NCI-H187 (cell line): ENCODE results near the gene CD2AP.
"Not testable (repeated sequence)": the region's sequence is repeated elsewhere in the genome, so short reads cannot be mapped to it uniquely, and the experiment has no call there.

Experiments used
- DNase-seq, 2 experiments: peaks; one replicate each; lab custom pipeline; 2025; lab: John Stamatoyannopoulos, UW

Gene CD2AP

DNA sequence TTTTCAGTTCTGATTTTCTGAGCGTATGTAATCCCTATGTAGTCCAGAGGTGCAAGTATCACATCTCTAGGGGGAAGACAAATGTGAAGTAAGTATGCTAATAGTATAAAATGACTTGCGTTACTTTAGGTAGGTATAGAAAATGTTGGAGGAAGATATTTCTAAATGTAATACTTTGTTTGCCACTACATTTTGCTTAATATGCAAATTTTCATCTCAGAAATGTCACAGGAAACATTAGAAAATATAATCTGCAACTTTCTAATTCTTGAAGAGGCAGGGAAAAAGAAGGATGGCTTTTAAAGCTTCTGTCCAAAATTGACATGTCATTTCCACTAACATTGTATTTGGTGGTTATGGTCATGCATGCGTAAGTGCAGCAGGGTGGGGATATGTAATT, 85.6 kb downstream of the CD2AP start:
- no peak for DNase-seq

DNA sequence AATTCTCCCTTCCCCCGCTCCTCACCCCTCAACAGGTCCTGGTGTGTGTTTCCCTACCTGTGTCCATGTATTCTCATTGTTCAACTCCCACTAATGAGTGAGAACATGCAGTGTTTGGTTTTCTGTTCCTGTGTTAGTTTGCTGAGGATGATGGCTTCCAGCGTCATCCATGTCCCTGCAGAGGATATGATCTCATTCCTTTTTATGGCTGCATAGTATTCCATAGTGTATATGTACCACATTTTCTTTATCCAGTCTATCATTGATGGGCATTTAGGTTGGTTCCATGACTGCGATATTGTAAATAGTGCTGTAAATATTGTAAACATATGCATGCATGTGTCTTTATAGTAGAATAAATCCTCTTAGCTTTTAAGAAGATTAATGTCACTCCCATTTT, 89.0 kb downstream of the CD2AP start:
- not testable (repeated sequence) for DNase-seq

DNA sequence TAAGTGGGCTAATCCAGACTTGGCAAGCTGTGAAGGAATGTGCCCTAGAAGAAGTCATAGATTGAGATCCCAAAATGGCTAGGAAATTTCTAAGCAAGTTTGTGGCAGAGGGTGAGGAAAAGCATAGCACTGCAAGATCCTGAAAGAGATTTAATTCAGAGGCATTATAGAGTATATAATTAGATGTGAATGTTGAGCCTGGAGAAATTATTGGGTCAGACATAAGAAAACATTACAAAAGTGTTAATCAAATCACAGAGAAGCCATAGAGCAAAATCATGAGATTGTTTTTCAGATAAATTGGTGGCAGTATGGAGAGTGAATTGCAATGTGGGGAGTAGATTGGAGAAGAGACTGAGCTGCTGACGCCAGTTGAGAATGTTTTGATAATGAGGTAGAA, 90.0 kb downstream of the CD2AP start:
- DNase-seq: no peak

DNA sequence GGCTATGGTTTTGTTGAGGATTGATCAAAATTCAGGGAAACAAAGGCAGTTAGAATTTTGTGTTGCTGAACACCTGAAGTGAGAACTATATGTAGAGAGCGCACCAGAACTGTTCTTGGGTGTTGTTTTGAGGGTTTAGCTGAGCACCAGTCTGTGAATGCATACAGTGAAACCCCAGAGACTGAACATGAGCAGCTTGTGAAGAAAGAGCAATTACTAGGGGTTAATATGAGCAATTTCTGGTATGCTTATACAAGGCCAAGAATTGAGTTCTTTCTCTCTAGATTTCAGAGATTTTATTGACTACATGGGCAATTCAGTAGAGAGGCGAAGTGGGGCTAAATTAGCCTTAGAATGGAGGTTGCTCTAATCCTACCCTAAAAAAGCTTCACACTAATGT, 93.9 kb downstream of the CD2AP start:
- DNase-seq: no peak

DNA sequence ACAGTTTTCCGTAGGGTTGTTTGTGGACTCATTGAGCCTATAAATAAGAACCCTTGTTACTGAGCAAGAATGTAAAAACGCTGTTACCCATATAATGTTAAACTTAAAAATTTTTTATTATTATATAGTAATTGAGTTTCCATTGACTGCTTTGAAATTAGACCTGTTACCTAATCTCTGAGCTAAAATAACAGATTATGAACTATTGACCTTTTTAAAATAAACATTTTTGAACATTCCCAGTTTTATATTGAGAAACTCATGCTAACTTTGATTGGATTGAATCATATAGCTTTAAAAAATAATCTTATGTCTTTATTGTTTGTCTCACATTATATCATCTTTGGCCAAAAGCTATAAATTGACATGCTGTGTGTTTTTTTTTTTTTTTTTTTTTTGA, 95.5 kb downstream of the CD2AP start:
- no peak for DNase-seq

DNA sequence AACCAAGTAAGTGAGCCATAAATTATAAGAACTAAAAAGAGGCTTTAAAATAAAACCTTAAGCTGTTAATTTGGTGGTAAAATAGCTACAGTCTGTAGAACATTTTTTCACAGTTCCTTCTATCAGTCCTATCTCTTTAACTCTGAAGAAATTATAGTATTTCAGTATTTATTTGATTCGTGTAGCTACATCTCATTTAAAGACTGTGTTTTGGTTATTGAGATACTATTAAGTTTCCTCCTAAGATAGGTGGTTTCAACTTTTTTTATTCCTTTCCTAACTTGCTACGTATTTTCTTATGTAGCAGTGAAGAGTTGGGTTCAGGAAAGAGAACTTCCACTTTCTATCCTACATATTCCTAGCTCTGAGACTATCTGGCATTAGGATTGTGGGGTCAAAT, 97.2 kb downstream of the CD2AP start:
- no peak for DNase-seq

DNA sequence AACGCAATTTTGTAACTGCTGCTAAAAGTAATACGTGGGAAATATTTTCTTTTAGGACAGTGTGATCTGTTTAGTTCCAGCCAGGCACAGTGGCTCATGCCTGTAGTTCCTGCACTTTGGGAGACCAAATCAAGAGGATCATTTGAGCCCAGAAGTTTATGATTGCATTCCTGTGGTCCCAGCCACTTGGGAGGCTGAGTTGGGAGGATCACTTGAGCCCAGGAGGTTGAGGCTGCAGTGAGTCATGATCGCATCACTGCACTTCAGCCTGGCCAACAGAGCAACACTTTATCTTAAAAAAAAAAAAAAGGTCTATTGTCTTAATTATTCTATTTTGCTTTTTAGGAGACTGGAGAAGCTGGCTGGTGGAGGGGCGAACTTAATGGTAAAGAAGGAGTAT, 101.5 kb downstream of the CD2AP start:
- DNase-seq: no peak

DNA sequence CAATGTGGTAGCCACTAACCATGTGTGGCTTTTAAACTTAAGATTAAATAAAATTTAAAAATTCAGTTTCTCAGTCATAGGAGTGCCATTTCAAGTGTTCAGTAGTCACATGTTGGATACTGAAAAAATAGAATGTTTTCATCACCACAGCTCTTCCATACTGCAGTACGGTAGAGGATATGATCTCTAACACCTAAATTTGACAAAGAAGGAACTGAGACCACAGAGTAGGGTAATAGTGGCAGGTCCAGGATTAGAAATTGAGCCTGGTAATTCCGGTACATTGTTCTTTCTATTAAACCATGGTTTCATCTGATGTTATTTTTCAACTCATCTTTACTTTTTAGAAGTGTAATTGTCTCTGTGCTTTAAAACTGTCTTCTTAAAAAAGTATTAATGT, 104.0 kb downstream of the CD2AP start:
- no peak for DNase-seq

DNA sequence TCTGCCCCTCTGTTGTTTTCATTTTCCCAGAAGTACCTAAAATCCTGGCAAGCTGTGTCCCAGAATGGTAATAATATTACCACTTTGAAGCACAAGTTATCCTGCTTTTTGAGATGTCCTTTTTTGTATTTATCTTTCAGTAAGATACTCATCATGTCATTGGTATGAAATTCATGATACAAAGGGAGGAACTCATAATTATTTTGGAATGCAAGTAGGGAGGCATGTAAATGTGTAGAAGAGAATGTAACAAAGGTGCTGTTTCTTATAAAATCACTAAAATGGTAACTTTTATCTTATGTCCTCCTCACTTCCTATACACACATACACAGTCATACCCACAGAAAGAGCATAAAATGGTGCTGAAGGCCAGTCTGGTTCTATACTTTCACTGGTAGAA, 109.9 kb downstream of the CD2AP start:
- DNase-seq: no peak

DNA sequence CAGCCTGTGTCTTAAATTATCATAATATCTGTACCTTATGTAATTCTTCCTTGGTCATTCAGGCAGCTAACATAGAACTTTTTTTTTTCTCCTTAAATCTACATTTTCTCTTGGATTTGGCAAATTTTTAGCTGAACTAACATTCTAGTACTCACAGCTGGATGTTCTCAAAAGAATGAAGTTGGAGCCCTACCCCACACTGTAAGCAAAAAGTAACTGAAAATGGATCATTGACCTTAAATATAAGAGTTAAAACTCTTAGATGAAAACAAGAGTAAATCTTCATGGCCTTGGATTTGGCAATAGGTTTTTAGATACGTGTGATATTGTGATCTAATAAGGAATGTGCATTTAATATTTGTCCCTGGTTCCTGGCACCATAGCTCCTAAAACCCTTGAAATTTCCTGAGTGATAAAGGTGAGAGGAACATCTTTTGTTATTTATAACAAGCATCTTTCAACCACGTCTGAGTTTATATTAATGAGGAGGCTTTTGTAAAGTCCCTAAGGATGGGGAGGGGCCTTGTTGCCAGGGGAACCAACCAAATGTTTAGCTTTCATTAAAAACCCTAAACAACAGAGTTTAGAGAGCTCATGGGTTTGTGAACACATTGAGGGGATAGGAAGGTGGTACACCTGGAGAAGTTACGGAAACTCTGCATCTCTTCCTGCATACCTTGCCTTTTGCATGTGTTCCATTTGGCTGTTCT, 114.7 kb downstream of the CD2AP start:
- no peak for DNase-seq

DNA sequence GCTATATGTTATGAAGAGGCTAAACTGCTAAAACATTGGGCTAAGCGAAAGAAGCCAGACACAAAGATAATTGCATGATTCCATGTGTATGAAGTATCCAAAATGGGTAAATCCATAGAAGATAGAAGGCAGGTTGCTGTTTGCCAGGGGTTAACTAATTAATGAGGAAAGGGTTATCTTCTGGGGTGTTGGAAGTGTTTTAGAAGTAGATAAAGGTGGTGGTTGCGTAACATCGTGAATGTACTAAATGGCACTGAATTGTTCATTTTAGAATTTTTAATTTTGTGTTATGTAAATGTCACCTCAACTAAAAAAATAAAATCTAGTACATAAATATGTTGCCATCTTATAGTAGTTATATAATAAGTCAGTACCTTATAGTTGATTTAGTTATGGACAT, 116.4 kb downstream of the CD2AP start:
- DNase-seq: no peak

DNA sequence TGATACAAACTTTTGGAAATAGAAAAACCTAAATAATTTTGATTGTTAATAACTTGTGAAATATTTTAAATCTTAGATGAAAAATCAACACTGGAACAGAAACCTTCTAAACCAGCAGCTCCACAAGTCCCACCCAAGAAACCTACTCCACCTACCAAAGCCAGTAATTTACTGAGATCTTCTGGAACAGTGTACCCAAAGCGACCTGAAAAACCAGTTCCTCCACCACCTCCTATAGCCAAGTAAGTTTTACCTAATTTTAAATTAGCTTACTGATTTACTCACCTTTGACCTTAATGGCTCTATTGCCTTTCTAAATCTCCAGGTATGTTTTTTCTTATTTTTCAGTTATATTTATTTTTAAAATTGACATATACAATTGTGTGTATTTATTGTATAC, 118.2 kb downstream of the CD2AP start:
- DNase-seq: no peak

DNA sequence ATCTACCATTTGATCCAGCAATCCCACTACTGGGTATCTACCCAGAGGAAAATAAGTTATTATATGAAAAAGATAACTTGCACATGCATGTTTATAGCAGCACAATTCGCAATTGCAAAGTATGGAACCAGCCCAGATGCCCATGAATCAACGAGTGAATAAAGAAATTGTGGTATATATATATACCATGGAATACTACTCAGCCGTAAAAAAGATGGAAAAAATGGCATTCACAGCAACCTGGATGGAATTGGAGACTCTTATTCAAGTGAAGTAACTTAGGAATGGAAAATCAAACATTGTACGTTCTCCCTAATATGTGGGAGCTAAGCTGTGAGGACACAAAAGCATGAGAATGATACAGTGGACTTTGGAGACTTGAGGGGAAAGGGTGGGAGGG, 120.8 kb downstream of the CD2AP start:
- DNase-seq: no peak

DNA sequence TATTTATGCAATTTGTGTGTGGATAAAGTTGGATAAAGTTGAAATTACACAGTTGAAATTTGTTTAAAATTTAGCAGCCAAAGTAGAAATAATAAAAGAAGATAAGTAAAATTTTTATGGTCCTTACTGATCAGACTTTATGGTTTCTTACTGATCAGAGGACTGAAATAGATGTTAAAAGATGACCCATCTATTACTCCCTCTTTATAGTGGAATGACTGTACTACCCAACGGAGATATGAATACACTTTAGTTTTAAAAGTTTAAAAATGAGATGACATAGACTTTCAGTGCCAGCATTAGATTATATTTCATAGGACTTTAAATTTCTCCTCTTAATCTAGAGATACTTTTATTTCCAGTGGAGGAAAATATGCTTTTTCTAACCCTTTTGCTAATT, 121.9 kb downstream of the CD2AP start:
- no peak for DNase-seq

DNA sequence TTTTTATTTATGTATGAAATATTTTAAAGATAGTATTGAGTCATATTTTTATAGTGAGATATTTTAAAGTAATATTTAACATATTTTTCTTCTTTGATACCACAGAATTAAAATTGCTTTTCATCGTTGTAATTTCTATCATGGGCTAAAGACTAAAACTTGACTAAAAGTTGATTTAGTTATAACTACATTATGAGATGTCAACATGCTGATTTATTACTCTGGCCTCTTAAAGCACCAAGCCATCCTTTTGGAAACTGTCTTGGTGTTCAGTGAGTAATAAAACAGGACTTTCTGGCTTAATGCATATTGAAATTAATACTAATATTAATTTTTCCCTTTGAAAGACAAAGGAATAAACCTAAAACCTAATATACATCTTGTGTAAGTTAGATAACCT, 125.6 kb downstream of the CD2AP start:
- no peak for DNase-seq

DNA sequence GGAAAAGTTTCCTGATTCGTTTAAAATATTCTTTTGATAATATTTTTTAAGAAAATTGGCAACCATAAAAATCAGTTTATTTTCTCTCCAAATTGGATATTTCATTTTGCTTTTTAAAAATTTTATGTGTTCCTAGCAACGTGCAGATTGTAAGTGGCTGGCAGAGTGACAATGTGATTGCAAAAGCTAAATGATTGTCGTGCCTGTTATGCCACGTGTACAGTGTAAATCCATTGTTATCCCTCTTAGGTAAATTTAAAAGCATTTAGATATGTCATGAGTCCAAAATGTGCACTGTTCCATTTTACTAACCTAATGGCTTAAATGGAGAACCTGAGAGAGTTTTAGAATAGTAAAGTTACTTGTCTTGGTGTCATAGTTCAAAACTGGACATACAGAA, 126.4 kb downstream of the CD2AP start:
- DNase-seq: no peak

DNA sequence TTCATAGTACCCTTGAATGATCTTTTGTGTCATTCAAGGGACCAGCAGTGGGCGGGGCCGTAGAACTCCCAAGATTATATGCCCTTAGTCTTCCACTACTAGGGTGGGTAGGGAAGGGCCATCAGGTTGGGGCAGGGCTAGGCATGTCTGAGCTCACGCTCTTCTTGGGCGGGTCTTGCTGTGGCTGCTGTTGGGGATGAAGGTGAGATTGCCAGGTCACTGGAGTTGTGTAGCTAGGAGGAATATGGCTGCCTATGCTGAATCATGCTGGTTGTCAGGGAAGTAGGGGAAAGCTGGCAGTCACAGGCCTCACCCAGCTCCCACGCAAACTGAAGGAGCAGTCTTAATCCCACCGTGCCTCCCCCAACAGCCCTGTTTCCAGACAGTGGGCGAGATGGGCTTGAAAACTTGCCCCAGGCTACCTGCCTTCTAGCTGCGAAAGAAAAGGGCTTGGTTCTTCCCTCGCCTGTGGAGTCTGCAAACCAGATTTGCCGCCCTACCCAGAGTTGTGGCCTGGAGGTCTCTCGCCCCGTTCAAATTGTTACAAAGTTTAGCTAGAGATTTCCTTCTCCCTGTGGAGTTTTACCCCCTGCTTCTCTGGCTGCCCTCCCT, 144.4 kb downstream of the CD2AP start:
- no peak for DNase-seq

DNA sequence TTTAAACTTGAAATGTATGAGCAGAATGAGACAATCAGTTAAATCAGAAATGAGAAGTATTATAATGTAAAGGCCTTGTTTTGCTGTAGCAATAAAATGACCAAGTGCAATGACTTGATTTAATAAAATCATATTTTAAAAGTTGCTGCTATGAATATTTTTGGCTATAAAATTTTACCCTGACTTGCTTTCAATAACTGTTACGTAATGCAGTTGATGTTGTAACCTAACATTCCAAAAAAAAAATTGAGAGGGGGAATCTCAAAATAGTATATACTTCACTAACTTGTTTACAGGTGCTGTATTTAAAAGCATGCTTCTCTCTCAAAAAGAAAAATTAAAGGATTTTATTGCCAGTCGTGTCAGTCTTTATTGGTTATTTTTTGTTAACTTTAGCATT, 149.2 kb downstream of the CD2AP start:
- DNase-seq: no peak

DNA sequence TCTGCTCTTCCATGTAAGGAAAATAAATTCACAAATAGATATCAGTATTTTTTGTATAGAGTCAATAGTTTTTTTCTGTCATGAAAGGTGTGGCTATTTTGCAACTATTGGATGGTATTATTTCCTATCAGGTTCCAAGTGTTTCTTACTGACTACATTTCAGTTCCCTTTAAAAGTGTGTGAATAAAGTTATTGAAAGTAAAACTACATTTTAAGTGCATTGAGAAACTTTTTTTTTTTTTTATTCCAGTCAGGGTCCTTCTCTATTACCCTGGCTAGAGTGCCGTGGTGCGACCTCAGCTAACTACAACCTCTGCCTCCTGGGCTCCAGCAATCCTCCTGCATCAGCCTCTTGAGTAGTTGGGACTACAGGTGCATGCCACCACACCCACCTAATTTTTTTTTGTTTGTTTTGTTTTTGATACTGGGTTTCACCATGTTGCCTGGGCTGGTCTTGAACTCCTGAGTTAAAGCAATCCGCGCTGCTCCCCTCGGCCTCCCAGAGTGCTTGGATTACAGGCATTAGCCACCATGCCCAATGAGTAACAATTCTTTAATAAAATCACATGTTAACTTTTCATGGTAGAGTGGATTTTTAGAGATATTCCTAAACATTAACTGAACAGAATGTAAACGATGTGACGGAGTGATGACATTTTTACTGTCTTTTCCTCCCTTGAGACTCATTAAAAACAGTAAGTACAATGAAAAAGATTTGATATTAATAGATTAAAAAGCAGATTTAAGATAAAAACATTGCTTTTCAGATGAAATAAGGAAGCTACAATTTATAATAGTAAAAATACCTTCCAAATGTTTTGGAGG, 151.1 kb downstream of the CD2AP start:
- DNase-seq: no peak

DNA sequence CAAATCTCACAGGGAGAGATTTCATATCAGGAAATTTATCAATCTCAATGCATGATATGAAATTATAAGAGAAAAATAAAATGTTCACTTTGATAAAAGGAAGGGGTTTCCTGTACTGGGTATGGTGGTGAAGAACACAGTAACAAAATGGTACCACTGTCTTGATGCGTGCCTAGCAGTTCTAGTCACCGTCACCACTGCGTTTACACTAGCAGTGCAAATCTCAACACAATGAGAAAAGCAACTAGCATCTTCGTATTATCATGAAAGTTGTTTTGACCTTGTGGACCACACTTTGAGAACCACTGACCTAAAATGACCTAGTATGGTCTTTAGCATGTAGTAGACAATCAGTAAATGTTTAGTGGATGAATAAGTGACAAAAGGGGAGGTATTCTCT, 152.4 kb downstream of the CD2AP start:
- DNase-seq: no peak

DNA sequence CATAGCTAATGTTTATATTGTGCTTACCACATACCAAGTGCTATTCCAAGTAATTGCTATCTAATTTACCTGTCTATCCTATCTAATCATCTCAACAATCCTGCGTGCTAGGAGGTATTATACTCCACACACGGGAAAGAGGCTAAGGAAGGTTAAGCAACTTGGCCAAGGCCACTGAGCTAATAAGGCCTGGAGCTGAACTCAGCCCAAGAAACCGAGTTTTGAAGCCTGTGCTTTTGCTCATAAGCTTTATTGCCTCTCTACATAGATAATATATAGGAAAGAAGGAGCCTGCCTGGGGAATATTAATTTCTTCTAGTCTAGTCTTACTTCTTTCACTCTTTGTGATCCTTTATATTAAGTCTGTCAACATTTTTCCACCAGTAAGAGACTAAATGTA, 153.0 kb downstream of the CD2AP start:
- DNase-seq: no peak

DNA sequence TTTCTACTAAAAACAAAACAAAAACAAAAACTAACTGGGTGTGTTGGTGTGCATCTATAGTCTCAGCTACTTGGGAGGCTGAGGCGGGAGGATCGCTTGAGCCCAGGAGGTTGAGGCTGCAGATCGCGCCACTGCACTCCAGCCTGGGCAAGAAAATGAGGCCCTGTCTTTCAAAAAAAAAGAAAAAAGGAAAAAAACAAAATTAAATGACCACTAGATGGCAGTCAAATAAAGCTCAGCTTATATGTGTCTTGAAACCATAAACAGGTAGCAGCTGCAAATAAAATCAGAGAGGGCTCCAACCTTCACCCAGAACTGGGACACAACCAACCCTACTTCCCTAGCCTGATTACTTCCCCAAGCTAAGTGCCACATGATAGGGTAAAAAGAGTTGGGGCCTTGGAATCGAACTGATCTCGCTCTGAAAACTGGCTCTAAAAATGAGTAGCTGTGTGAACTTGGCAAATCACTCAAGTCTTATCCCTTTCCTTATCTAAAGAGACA, 153.7 kb downstream of the CD2AP start:
- DNase-seq: peak in 1 of 2 experiments; percentile 2

DNA sequence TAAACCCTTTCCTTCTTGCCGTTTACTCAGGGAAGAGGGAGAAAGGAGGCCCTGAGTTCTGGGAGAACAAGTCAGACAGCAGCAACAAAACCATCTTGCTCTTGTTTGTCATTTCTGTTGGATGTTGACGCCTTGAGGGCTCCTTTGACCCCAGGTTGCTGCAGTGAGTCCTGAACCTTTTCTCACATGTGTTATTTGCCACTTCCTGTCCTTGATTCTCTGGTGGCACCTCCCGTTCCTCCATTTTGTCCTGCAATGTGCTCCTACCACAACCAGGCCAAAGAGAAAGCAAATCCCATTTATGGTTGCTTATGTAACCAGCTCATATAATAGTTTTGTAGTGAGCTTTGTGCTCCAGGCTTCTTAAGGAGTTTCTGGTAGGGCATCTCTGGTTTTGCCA, 154.2 kb downstream of the CD2AP start:
- DNase-seq: no peak
